ENCODE measurements around the gene FCF1. TPM values are rescaled to one million over a fixed set of nuclear protein-coding genes. Genes with fewer than 3 reads are reported as not detected.

FCF1 gene
- total RNA-seq, 1 experiment from 2014 or later: 62.5 TPM

DNA sequence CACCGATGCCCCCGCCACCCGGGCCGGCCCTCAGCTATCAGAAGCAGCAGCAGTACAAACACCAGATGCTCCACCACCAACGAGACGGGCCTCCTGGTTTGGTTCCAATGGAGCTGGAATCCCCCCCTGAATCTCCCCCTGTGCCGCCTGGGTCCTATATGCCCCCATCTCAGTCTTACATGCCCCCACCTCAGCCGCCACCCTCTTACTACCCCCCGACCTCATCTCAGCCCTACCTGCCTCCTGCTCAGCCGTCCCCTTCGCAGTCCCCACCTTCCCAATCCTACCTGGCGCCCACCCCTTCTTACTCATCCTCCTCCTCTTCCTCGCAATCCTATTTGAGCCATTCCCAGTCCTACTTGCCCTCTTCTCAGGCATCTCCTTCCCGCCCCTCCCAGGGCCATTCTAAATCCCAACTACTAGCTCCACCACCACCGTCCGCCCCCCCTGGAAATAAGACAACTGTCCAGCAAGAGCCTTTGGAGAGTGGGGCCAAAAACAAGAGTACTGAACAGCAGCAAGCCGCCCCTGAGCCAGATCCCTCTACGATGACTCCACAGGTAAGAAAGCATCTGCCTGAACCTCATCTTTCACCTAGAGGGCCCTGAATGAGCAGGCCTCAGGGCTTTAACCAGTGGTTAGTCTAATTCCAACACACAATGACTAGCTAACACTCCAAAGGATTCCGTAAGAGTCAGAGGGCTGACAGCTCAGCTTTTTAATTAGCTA, 51.0 kb downstream of the FCF1 start:
- Histone ChIP-seq H3K36me3 (ENCODE audit: control insufficient read depth, insufficient read depth, low read length) (no peaks in the 10 kb centered on the region), H3K4me1 (peaks cover 13% of the 10 kb centered on the region; the same call in 1 of the 2 replicates), H3K4me3 (ENCODE audit: low read depth, low read length) (peak overlapping the region; percentile 87), H3K9me3 (no peaks in the 10 kb centered on the region), H3K27me3 (replicated peaks; ENCODE audit: control insufficient read depth, insufficient read depth, low read length) (no peaks in the 10 kb centered on the region)
- ChIA-PET CTCF (interaction anchor here (0.8 to 1.3 kb wide), 2 partner anchors 155 kb away, joined by 3 to 4 read pairs; no protein-coding TSS in a partner anchor), POLR2A (interaction anchor here (0.7 to 1.2 kb wide), 2 partner anchors 78 to 897 kb away, joined by 3 to 4 read pairs; partner anchors contain the start of gene TTLL5)
- H3K27ac Mint-ChIP-seq (ENCODE audit: unreplicated experiment): peak overlapping the region; percentile 80
- peak in 1 of 2 experiments; percentile 9 for DNase-seq
- peaks cover 34% of the 10 kb centered on the region for H3K36me3 Mint-ChIP-seq (ENCODE audit: insufficient read depth, unreplicated experiment)
- no peaks in the 10 kb centered on the region for H3K27me3 Mint-ChIP-seq (ENCODE audit: insufficient read depth, unreplicated experiment)
- intact Hi-C loops (cut with micrococcal nuclease; ENCODE audit: unreplicated experiment): loop anchor here (1.0 to 2.0 kb wide), 2 partner anchors 45 to 51 kb away; partner anchors contain the start of genes AREL1 and FCF1
- TSS peak; percentile 33 for BruUV-seq (replicated peaks)
- TF ChIP-seq, protein P1, sequence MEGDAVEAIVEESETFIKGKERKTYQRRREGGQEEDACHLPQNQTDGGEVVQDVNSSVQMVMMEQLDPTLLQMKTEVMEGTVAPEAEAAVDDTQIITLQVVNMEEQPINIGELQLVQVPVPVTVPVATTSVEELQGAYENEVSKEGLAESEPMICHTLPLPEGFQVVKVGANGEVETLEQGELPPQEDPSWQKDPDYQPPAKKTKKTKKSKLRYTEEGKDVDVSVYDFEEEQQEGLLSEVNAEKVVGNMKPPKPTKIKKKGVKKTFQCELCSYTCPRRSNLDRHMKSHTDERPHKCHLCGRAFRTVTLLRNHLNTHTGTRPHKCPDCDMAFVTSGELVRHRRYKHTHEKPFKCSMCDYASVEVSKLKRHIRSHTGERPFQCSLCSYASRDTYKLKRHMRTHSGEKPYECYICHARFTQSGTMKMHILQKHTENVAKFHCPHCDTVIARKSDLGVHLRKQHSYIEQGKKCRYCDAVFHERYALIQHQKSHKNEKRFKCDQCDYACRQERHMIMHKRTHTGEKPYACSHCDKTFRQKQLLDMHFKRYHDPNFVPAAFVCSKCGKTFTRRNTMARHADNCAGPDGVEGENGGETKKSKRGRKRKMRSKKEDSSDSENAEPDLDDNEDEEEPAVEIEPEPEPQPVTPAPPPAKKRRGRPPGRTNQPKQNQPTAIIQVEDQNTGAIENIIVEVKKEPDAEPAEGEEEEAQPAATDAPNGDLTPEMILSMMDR (IDR thresholded peaks at IDR 0.05; ENCODE audit: insufficient read depth in 1 of 2, low read depth in 1 of 2, low read length in 1 of 2, severe bottlenecking in 1 of 2, unreplicated experiment in 1 of 2): no peak
- H3K4me3 Mint-ChIP-seq (ENCODE audit: unreplicated experiment): peak overlapping the region; percentile 92
- no peaks in the 10 kb centered on the region for H3K4me1 Mint-ChIP-seq (ENCODE audit: low read depth, unreplicated experiment)
- H3K9me3 Mint-ChIP-seq (ENCODE audit: unreplicated experiment): no peaks in the 10 kb centered on the region

DNA sequence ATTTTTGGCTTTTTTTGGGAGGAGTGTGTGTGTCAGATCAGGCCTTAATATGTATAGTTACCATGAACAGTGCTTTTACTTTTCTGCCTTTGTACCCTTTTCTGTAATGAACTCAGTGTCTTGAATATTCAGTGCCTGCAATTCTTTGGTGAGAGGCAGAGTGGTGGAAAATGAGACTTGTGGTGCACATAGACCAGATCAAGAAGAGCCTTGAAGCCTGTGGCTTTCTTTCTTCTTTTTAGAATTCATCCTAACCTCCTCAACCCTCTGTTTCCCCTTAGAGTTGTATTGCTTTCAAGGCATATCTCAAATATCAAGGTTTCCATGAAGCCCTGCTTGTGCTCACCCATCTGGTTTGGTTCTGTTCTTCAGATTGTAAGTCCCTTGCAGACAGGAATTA, 52.8 kb downstream of the FCF1 start:
- no peaks in the 10 kb centered on the region for H3K9me3 ChIP-seq
- TF ChIP-seq, protein P1 (IDR thresholded peaks at IDR 0.05; ENCODE audit: insufficient read depth in 1 of 2, low read depth in 1 of 2, low read length in 1 of 2, severe bottlenecking in 1 of 2, unreplicated experiment in 1 of 2): no peak
- no peaks in the 10 kb centered on the region for H3K36me3 ChIP-seq (ENCODE audit: control insufficient read depth, insufficient read depth, low read length)
- peaks cover 13% of the 10 kb centered on the region; the same call in 1 of the 2 replicates for H3K4me1 ChIP-seq
- Mint-ChIP-seq H3K9me3 (ENCODE audit: unreplicated experiment) (no peaks in the 10 kb centered on the region), H3K27ac (ENCODE audit: unreplicated experiment) (no peak overlapping the region), H3K36me3 (ENCODE audit: insufficient read depth, unreplicated experiment) (peaks cover 34% of the 10 kb centered on the region), H3K27me3 (ENCODE audit: insufficient read depth, unreplicated experiment) (no peaks in the 10 kb centered on the region), H3K4me1 (ENCODE audit: low read depth, unreplicated experiment) (no peaks in the 10 kb centered on the region), H3K4me3 (ENCODE audit: unreplicated experiment) (peak overlapping the region; percentile 92)
- no TSS peak for BruUV-seq (replicated peaks)
- no peaks in the 10 kb centered on the region for H3K27me3 ChIP-seq (replicated peaks; ENCODE audit: control insufficient read depth, insufficient read depth, low read length)
- ChIA-PET POLR2A (no interaction called here), CTCF (no interaction called here)
- intact Hi-C loops (cut with micrococcal nuclease; ENCODE audit: unreplicated experiment): no loop called here
- DNase-seq: no peak
- no peak overlapping the region for H3K4me3 ChIP-seq (ENCODE audit: low read depth, low read length)

DNA sequence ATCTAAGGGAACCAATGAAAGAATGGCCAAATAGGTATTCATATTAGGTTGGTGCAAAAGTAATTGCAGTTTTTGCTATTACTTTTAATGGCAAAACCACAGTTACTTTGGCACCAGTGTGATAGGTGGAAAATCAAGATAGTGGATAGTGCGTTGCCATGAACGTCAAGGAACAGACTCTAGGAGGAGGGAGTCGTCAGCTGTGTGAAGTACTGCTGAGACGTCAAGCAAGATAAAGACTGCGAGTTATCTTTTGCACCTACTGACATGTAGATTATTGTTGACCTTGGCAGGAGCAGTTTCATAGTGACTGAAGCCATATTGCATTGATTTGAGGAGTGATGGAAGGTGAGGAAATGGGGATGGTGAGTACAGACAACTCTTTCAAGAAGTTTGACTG, 58.5 kb downstream of the FCF1 start:
- H3K27me3 ChIP-seq (replicated peaks; ENCODE audit: control insufficient read depth, insufficient read depth, low read length): no peaks in the 10 kb centered on the region
- intact Hi-C loops (cut with micrococcal nuclease; ENCODE audit: unreplicated experiment): no loop called here
- no peaks in the 10 kb centered on the region; the same call in 1 of the 2 replicates for H3K36me3 ChIP-seq (ENCODE audit: control insufficient read depth, insufficient read depth, low read length)
- Mint-ChIP-seq H3K9me3 (ENCODE audit: unreplicated experiment) (no peaks in the 10 kb centered on the region), H3K27ac (ENCODE audit: unreplicated experiment) (no peak overlapping the region), H3K36me3 (ENCODE audit: insufficient read depth, unreplicated experiment) (peaks cover 12% of the 10 kb centered on the region), H3K27me3 (ENCODE audit: insufficient read depth, unreplicated experiment) (no peaks in the 10 kb centered on the region), H3K4me1 (ENCODE audit: low read depth, unreplicated experiment) (no peaks in the 10 kb centered on the region), H3K4me3 (ENCODE audit: unreplicated experiment) (no peak overlapping the region)
- no peak overlapping the region for H3K4me3 ChIP-seq (ENCODE audit: low read depth, low read length)
- POLR2A ChIA-PET: no interaction called here
- H3K4me1 ChIP-seq: no peaks in the 10 kb centered on the region
- TF ChIP-seq, protein P1 (IDR thresholded peaks at IDR 0.05; ENCODE audit: insufficient read depth in 1 of 2, low read depth in 1 of 2, low read length in 1 of 2, severe bottlenecking in 1 of 2, unreplicated experiment in 1 of 2): no peak
- no peak for DNase-seq
- CTCF ChIA-PET: no interaction called here
- no peaks in the 10 kb centered on the region for H3K9me3 ChIP-seq
- no TSS peak for BruUV-seq (replicated peaks)
